ENCODE results near the gene SPDYE1. TPM values are rescaled to one million over a fixed set of nuclear protein-coding genes. Genes with fewer than 3 reads are reported as not detected.

SPDYE1 gene
- total and polyA plus RNA-seq, 2 of the 13 experiments (the other 11 are each of a cell fraction or from before 2014, with no cell fraction given): not detected

DNA sequence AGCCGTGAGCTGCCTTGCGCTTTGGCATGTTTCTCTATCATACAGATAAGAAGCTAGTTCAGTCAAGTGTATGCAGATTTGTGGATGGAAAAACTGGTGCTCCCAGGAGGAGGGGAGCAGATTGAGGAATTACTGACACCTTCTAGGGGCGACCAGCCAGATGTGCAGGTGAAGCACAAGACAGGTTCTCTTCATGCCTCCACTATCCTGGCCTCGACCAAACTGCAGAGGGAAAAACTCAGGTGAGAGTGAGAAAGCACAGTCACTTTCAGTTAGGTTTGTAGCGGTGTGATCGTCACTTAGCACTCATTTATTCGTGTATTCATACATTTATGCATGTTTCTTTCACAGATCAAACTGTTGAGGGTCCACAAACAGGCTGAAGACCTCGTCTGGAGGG is 46.2 kb downstream of the SPDYE1 start:
- H3K4me3 ChIP-seq (replicated peaks in 1 of 3; ENCODE audit: insufficient read depth in 1 of 3, low read depth in 2 of 3, low read length in 3 of 3): peak overlapping the region; percentile 85 to 96 (median 85)
- peak overlapping the region; percentile 69 for H3K27ac ChIP-seq (ENCODE audit: extremely low read length, insufficient read depth, low read length)
- intact Hi-C loops (cut with micrococcal nuclease; ENCODE audit: unreplicated experiment) (no loop called here), in situ Hi-C loops (cut with HindIII; ENCODE audit: extremely low pct_ligation_motif_present, low pct_unique_long_range_greater_than_20kb) (no loop called here)
- no peaks in the 10 kb centered on the region for H3K9me3 ChIP-seq (ENCODE audit: low read length)
- ChIA-PET POLR2A (interaction anchor here (0.6 to 1.7 kb wide), 7 partner anchors 8 to 38 kb away, joined by 3 to 12 read pairs (median 3); no protein-coding TSS in a partner anchor), CTCF (ENCODE audit: low intra/inter-chr PET ratio, low total read pairs) (no interaction called here)
- H3K79me2 ChIP-seq (ENCODE audit: insufficient read depth, low read length): peaks cover 27% of the 10 kb centered on the region
- ATAC-seq (no peak; the same call in 2 of the 3 replicates), DNase-seq (ENCODE audit: low spot score) (no peak), FAIRE-seq (no peak)
- H3K9ac ChIP-seq (ENCODE audit: insufficient read depth, low read depth, low read length): peak overlapping the region; percentile 88
- peak overlapping the region; percentile 92 for H3K4me2 ChIP-seq (ENCODE audit: low read depth, low read length)
- peaks cover 45% of the 10 kb centered on the region for H3K4me1 ChIP-seq (ENCODE audit: insufficient read depth, low read length)
- H4K20me1 ChIP-seq (ENCODE audit: insufficient read depth, low read length): no peaks in the 10 kb centered on the region
- H2AFZ ChIP-seq (ENCODE audit: low read length): peak overlapping the region; percentile 71
- 6% methylated on average over 8 of the region's 8 CpGs for WGBS (ENCODE audit: low lambda C conversion rate)
- TSS peak; percentile 75 for BruUV-seq (replicated peaks)
- no peaks in the 10 kb centered on the region; a peak in 1 of 5 replicates for H3K27me3 ChIP-seq (ENCODE audit: control insufficient read depth in 1 of 2, insufficient read depth in 2 of 2, low read length in 2 of 2)
- peaks cover 6 to 10% of the 10 kb centered on the region in 2 experiments; a peak in 3 of 5 replicates for H3K36me3 ChIP-seq (replicated peaks in 1 of 2; ENCODE audit: control insufficient read depth in 1 of 2, insufficient read depth in 2 of 2, low read length in 2 of 2)
- TF ChIP-seq REL (CRISPR knock-in tag; conservative IDR thresholded peaks at IDR 0.05): 0 out of 2 replicates have a peak, but pooled peaks have one; percentile 7
- no peak for TF ChIP-seq ZNF350 (CRISPR knock-in tag; IDR thresholded peaks at IDR 0.05; ENCODE audit: borderline replicate concordance, low read depth)
- TF ChIP-seq ZNF891 (CRISPR knock-in tag; IDR thresholded peaks at IDR 0.05): 0 out of 2 replicates have a peak, but pooled peaks have one; percentile 2
- no peak for TF ChIP-seq ZNF160 (CRISPR knock-in tag; IDR thresholded peaks at IDR 0.05)
- TF ChIP-seq, protein P1, sequence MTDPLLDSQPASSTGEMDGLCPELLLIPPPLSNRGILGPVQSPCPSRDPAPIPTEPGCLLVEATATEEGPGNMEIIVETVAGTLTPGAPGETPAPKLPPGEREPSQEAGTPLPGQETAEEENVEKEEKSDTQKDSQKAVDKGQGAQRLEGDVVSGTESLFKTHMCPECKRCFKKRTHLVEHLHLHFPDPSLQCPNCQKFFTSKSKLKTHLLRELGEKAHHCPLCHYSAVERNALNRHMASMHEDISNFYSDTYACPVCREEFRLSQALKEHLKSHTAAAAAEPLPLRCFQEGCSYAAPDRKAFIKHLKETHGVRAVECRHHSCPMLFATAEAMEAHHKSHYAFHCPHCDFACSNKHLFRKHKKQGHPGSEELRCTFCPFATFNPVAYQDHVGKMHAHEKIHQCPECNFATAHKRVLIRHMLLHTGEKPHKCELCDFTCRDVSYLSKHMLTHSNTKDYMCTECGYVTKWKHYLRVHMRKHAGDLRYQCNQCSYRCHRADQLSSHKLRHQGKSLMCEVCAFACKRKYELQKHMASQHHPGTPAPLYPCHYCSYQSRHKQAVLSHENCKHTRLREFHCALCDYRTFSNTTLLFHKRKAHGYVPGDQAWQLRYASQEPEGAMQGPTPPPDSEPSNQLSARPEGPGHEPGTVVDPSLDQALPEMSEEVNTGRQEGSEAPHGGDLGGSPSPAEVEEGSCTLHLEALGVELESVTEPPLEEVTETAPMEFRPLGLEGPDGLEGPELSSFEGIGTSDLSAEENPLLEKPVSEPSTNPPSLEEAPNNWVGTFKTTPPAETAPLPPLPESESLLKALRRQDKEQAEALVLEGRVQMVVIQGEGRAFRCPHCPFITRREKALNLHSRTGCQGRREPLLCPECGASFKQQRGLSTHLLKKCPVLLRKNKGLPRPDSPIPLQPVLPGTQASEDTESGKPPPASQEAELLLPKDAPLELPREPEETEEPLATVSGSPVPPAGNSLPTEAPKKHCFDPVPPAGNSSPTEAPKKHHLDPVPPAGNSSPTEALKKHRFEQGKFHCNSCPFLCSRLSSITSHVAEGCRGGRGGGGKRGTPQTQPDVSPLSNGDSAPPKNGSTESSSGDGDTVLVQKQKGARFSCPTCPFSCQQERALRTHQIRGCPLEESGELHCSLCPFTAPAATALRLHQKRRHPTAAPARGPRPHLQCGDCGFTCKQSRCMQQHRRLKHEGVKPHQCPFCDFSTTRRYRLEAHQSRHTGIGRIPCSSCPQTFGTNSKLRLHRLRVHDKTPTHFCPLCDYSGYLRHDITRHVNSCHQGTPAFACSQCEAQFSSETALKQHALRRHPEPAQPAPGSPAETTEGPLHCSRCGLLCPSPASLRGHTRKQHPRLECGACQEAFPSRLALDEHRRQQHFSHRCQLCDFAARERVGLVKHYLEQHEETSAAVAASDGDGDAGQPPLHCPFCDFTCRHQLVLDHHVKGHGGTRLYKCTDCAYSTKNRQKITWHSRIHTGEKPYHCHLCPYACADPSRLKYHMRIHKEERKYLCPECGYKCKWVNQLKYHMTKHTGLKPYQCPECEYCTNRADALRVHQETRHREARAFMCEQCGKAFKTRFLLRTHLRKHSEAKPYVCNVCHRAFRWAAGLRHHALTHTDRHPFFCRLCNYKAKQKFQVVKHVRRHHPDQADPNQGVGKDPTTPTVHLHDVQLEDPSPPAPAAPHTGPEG (CRISPR knock-in tag; IDR thresholded peaks at IDR 0.05): no peak
- peak; percentile 87 for TF ChIP-seq ZNF263 (CRISPR knock-in tag; IDR thresholded peaks at IDR 0.05)
- no peak for TF ChIP-seq FOXA3 (CRISPR knock-in tag; IDR thresholded peaks at IDR 0.05)
- TF ChIP-seq, protein P2, sequence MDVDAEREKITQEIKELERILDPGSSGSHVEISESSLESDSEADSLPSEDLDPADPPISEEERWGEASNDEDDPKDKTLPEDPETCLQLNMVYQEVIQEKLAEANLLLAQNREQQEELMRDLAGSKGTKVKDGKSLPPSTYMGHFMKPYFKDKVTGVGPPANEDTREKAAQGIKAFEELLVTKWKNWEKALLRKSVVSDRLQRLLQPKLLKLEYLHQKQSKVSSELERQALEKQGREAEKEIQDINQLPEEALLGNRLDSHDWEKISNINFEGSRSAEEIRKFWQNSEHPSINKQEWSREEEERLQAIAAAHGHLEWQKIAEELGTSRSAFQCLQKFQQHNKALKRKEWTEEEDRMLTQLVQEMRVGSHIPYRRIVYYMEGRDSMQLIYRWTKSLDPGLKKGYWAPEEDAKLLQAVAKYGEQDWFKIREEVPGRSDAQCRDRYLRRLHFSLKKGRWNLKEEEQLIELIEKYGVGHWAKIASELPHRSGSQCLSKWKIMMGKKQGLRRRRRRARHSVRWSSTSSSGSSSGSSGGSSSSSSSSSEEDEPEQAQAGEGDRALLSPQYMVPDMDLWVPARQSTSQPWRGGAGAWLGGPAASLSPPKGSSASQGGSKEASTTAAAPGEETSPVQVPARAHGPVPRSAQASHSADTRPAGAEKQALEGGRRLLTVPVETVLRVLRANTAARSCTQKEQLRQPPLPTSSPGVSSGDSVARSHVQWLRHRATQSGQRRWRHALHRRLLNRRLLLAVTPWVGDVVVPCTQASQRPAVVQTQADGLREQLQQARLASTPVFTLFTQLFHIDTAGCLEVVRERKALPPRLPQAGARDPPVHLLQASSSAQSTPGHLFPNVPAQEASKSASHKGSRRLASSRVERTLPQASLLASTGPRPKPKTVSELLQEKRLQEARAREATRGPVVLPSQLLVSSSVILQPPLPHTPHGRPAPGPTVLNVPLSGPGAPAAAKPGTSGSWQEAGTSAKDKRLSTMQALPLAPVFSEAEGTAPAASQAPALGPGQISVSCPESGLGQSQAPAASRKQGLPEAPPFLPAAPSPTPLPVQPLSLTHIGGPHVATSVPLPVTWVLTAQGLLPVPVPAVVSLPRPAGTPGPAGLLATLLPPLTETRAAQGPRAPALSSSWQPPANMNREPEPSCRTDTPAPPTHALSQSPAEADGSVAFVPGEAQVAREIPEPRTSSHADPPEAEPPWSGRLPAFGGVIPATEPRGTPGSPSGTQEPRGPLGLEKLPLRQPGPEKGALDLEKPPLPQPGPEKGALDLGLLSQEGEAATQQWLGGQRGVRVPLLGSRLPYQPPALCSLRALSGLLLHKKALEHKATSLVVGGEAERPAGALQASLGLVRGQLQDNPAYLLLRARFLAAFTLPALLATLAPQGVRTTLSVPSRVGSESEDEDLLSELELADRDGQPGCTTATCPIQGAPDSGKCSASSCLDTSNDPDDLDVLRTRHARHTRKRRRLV (CRISPR knock-in tag; IDR thresholded peaks at IDR 0.05): peak; percentile 18; the same call in 1 of the 2 replicates
- no peak for TF ChIP-seq ETV5 (CRISPR knock-in tag; IDR thresholded peaks at IDR 0.05; ENCODE audit: borderline replicate concordance)
- TF ChIP-seq SIN3B (IDR thresholded peaks at IDR 0.05; ENCODE audit: low read length): no peak
- TF ChIP-seq ZNF230 (CRISPR knock-in tag; IDR thresholded peaks at IDR 0.05): no peak
- no peak for TF ChIP-seq ZFP36L2 (CRISPR knock-in tag; IDR thresholded peaks at IDR 0.05)
- no peak for TF ChIP-seq RARG (CRISPR knock-in tag; IDR thresholded peaks at IDR 0.05; ENCODE audit: low read depth)
- no peak for TF ChIP-seq HMGA1 (CRISPR knock-in tag; conservative IDR thresholded peaks at IDR 0.05)
- TF ChIP-seq KLF12 (CRISPR knock-in tag; IDR thresholded peaks at IDR 0.05; ENCODE audit: borderline replicate concordance): no peak
